ENCODE results near the gene ILF2.

The ILF2 gene

GRCh38 chr1:153626904-153627714 is 43.7 kb downstream of the ILF2 start, which contains the start of gene S100A13:
Gene S100A13 (minus strand): TSS chr1:153627505. CDS start chr1:153626472, 1,033 bp downstream.
- DNase-seq (ENCODE audit: extremely low read depth, low read depth): peak; percentile 86
- peak; percentile 73 for TF ChIP-seq CTCF (IDR thresholded peaks at IDR 0.05; ENCODE audit: low read depth, low read length)

- TF ChIP-seq CTCF (IDR thresholded peaks at IDR 0.05; ENCODE audit: low read depth, low read length): no peak
- no peak for DNase-seq (ENCODE audit: extremely low read depth, low read depth)
Observed at GRCh38 chr1:153626477-153626903, 44.3 kb downstream of the ILF2 start.

GRCh38 chr1:153624965-153625611 is 45.7 kb downstream of the ILF2 start:
- no peak for DNase-seq (ENCODE audit: extremely low read depth, low read depth)
- TF ChIP-seq CTCF (IDR thresholded peaks at IDR 0.05; ENCODE audit: low read depth, low read length): no peak

- no peak for DNase-seq (ENCODE audit: extremely low read depth, low read depth)
Observed at GRCh38 chr1:153623101-153623500, 47.7 kb downstream of the ILF2 start.

GRCh38 chr1:153619171-153619570 is 51.6 kb downstream of the ILF2 start:
- no peak for TF ChIP-seq CTCF (IDR thresholded peaks at IDR 0.05; ENCODE audit: low read depth, low read length)
- DNase-seq (ENCODE audit: extremely low read depth, low read depth): no peak

More at GRCh38 chr1:153623101-153623500, 47.7 kb downstream of the ILF2 start:
- TF ChIP-seq CTCF (IDR thresholded peaks at IDR 0.05; ENCODE audit: low read depth, low read length): no peak

GRCh38 chr1:153617663-153618062 is 53.1 kb downstream of the ILF2 start:
- TF ChIP-seq CTCF (IDR thresholded peaks at IDR 0.05; ENCODE audit: low read depth, low read length): peak; percentile 82

GRCh38 chr1:153616917-153617311 is 53.9 kb downstream of the ILF2 start:
- no peak for DNase-seq (ENCODE audit: extremely low read depth, low read depth)
- no peak for TF ChIP-seq CTCF (IDR thresholded peaks at IDR 0.05; ENCODE audit: low read depth, low read length)

More at GRCh38 chr1:153617663-153618062, 53.1 kb downstream of the ILF2 start:
- peak; percentile 45 for DNase-seq (ENCODE audit: extremely low read depth, low read depth)
